Measurements from ENCODE around the gene CCT8. TPM values are rescaled to one million over a fixed set of nuclear protein-coding genes. Genes with fewer than 3 reads are reported as not detected.

CCT8 gene
- total and polyA plus RNA-seq, 9 of the 15 experiments (the other 6 are each of a cell fraction or from before 2014, with no cell fraction given), result 451 to 1,153 (median 677) TPM

- TF ChIP-seq OTX1 (CRISPR knock-in tag; IDR thresholded peaks at IDR 0.05), result 0 out of 2 replicates have a peak, but pooled peaks have one; percentile 13
- TF ChIP-seq EGR1 (conservative IDR thresholded peaks at IDR 0.05), result no peak
- 0 out of 2 replicates have a peak, but pooled peaks have one; percentile 52 for TF ChIP-seq HIVEP1 (CRISPR knock-in tag; IDR thresholded peaks at IDR 0.05)
- no peak for TF ChIP-seq CXXC5 (CRISPR knock-in tag; IDR thresholded peaks at IDR 0.05)
- peak; percentile 76; the same call in 1 of the 2 replicates for TF ChIP-seq SMAD4 (CRISPR knock-in tag; conservative IDR thresholded peaks at IDR 0.05)
- TF ChIP-seq PTRF (tag; IDR thresholded peaks at IDR 0.05), result no peak
- no peak for TF ChIP-seq RFX5 (IDR thresholded peaks at IDR 0.05; ENCODE audit: low read depth, low read length)
- 0 out of 2 replicates have a peak, but pooled peaks have one; percentile 53 for TF ChIP-seq BACH1 (tag; IDR thresholded peaks at IDR 0.05)
- TF ChIP-seq HOMEZ (CRISPR knock-in tag; IDR thresholded peaks at IDR 0.05), result no peak
- no peak for TF ChIP-seq SIX5 (IDR thresholded peaks at IDR 0.05; ENCODE audit: borderline replicate concordance in 1 of 2, insufficient read depth in 1 of 2, low read depth in 1 of 2, low read length in 2 of 2)
- TF ChIP-seq ZNF75A (CRISPR knock-in tag; IDR thresholded peaks at IDR 0.05), result 0 out of 2 replicates have a peak, but pooled peaks have one; percentile 44
- TF ChIP-seq TFAM (CRISPR knock-in tag; conservative IDR thresholded peaks at IDR 0.05), result no peak
- TF ChIP-seq CREB5 (CRISPR knock-in tag; IDR thresholded peaks at IDR 0.05), result no peak
- TF ChIP-seq ILK (tag; IDR thresholded peaks at IDR 0.05; ENCODE audit: borderline replicate concordance, low read depth), result no peak
- no peak for TF ChIP-seq KLF13 (tag; IDR thresholded peaks at IDR 0.05; ENCODE audit: borderline replicate concordance, low read depth)
- TF ChIP-seq RBM14 (IDR thresholded peaks at IDR 0.05; ENCODE audit: borderline replicate concordance, insufficient read depth, low read depth, low read length), result no peak
- TF ChIP-seq MTA1 (IDR thresholded peaks at IDR 0.05; ENCODE audit: borderline replicate concordance), result no peak
- no peak for TF ChIP-seq ZNF23 (CRISPR knock-in tag; IDR thresholded peaks at IDR 0.05)
- TF ChIP-seq HNRNPH1 (optimal IDR thresholded peaks at IDR 0.05; ENCODE audit: low read depth, low read length), result no peak
- TF ChIP-seq ID3 (CRISPR knock-in tag; IDR thresholded peaks at IDR 0.05), result no peak
- no peak for TF ChIP-seq ID3 (tag; IDR thresholded peaks at IDR 0.05)
- no peak for TF ChIP-seq SAFB (IDR thresholded peaks at IDR 0.05; ENCODE audit: borderline replicate concordance, low read depth, low read length)
- TF ChIP-seq ZNF263 (CRISPR knock-in tag; IDR thresholded peaks at IDR 0.05; ENCODE audit: borderline replicate concordance), result no peak
- no peak for TF ChIP-seq ZNF274 (IDR thresholded peaks at IDR 0.05; ENCODE audit: borderline replicate concordance, low read depth, low read length)
- no peak for TF ChIP-seq GTF2B (IDR thresholded peaks at IDR 0.05; ENCODE audit: extremely low read depth, insufficient read length)
- no peak for TF ChIP-seq RBM25 (IDR thresholded peaks at IDR 0.05; ENCODE audit: low read depth, low read length, severe bottlenecking)
- TF ChIP-seq ZNF165 (CRISPR knock-in tag; IDR thresholded peaks at IDR 0.05; ENCODE audit: borderline replicate concordance), result 0 out of 2 replicates have a peak, but pooled peaks have one; percentile 48
Observed at GRCh38 chr21:29074007-29074376, 544 bp upstream of the CCT8 start (continued).

Data from K562 (cell line).